GM10266 (cell line): Measurements from ENCODE around the gene OCRL.
"Not testable (repeated sequence)": the region's sequence is repeated elsewhere in the genome, so short reads cannot be mapped to it uniquely, and the experiment has no call there.

Experiments
- DNase-seq: peaks from one replicate; pipeline ENCODE4 v3.0.0; 2012; ENCODE audit errors: extremely low spot score
- TF ChIP-seq, protein P1 (sequence below): IDR thresholded peaks from 2 replicates; pipeline ENCODE4 v1.5.1; 2012; ENCODE audit warnings: mild to moderate bottlenecking, low read depth; ENCODE audit not compliant: control insufficient read depth, insufficient read depth; ENCODE audit errors: missing control alignments

The OCRL gene

GRCh38 chrX:129556806-129557315 is 16.8 kb downstream of the OCRL start:
- TF ChIP-seq, protein P1, sequence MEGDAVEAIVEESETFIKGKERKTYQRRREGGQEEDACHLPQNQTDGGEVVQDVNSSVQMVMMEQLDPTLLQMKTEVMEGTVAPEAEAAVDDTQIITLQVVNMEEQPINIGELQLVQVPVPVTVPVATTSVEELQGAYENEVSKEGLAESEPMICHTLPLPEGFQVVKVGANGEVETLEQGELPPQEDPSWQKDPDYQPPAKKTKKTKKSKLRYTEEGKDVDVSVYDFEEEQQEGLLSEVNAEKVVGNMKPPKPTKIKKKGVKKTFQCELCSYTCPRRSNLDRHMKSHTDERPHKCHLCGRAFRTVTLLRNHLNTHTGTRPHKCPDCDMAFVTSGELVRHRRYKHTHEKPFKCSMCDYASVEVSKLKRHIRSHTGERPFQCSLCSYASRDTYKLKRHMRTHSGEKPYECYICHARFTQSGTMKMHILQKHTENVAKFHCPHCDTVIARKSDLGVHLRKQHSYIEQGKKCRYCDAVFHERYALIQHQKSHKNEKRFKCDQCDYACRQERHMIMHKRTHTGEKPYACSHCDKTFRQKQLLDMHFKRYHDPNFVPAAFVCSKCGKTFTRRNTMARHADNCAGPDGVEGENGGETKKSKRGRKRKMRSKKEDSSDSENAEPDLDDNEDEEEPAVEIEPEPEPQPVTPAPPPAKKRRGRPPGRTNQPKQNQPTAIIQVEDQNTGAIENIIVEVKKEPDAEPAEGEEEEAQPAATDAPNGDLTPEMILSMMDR: no peak
- no peak for DNase-seq

- no peak for DNase-seq
- TF ChIP-seq, protein P1: no peak
These were observed 17.9 kb downstream of the OCRL start for GRCh38 chrX:129557844-129558480.

- TF ChIP-seq, protein P1: no peak
- no peak for DNase-seq
These were observed 19.7 kb downstream of the OCRL start for GRCh38 chrX:129559783-129560182.

- DNase-seq: no peak
- TF ChIP-seq, protein P1: no peak
These were observed 21.4 kb downstream of the OCRL start for GRCh38 chrX:129561453-129561852.

DNA sequence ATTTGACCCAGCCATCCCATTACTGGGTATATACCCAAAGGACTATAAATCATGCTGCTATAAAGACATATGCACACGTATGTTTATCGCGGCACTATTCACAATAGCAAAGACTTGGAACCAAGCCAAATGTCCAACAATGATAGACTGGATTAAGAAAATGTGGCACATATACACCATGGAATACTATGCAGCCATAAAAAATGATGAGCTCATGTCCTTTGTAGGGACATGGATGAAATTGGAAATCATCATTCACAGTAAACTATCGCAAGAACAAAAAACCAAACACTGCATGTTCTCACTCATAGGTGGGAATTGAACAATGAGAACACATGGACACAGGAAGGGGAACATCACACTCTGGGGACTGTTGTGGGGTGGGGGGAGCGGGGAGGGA is 24.3 kb downstream of the OCRL start:
- not testable (repeated sequence) for DNase-seq

GRCh38 chrX:129565046-129565650 is 25.1 kb downstream of the OCRL start:
- DNase-seq: no peak
- TF ChIP-seq, protein P1: no peak

GRCh38 chrX:129566073-129566472 is 26.0 kb downstream of the OCRL start:
- no peak for DNase-seq
- TF ChIP-seq, protein P1: no peak
